HCT116 (cell line): ENCODE data around the gene NONO. TPM values are rescaled to one million over a fixed set of nuclear protein-coding genes. Genes with fewer than 3 reads are reported as not detected.

Experiments used
- ATAC-seq: fragments of 200-7000 bp; cut with Tn5 transposase; 2 replicates; pipeline ENCODE4 v1.9.1; 2020; ENCODE audit warnings: mild to moderate bottlenecking, moderate library complexity
- BruUV-seq: library from RNA; stranded (reverse); fragments of 400-500 nt; replicated peaks from 2 replicates; lab custom pipeline; 2021; lab: Mats Ljungman, UMichigan
- CTCF ChIA-PET: fragments of 300-600 bp; sonication (Branson Sonifier 250); formaldehyde crosslinking; loops from one replicate; lab custom pipeline; 2021; ENCODE audit warnings: antibody characterized with exemption; lab: Charles Lee
- POLR2A ChIA-PET: fragments of 300-600, 350-600 bp; sonication (Branson Sonifier 250); formaldehyde crosslinking; loops from one replicate; lab custom pipeline; 2021; ENCODE audit warnings: antibody characterized with exemption; lab: Charles Lee
- RAD21 ChIA-PET, 2 experiments: fragments of 300-600 bp; sonication (Branson Sonifier 250); formaldehyde crosslinking; loops; one replicate each; lab custom pipeline; 2023; ENCODE audit warnings: low total read pairs in 2 of 2; ENCODE audit not compliant: uncharacterized antibody in 2 of 2, unreplicated experiment in 2 of 2, low non-redundant PET in 1 of 2; lab: Charles Lee
- DNase-seq: peaks from one replicate; pipeline ENCODE4 v3.0.0-alpha.2; 2010; ENCODE audit warnings: low read depth, low spot score
- H2AFZ ChIP-seq: fragments of 200-600 bp; shearing (Covaris generic), sonication (generic); 2 replicates; pipeline ENCODE4 v1.6.1; 2017; ENCODE audit warnings: low read depth, mixed run types, mixed read lengths, antibody characterized with exemption, low read length; ENCODE audit not compliant: poor library complexity, severe bottlenecking
- H3K27ac ChIP-seq: 2 replicates; pipeline ENCODE4 v1.5.1; 2012; ENCODE audit warnings: low read depth, low read length
- H3K27me3 ChIP-seq: fragments of 200-600 bp; sonication (generic); 2 replicates; pipeline ENCODE4 v1.6.1; 2016; ENCODE audit warnings: mixed run types, low read length, mixed read lengths; ENCODE audit not compliant: insufficient read depth
- H3K36me3 ChIP-seq, 2 experiments: fragments of 200-500 bp in 1 of 2; fragments of 200-600 bp in 1 of 2; sonication (Bioruptor generic) in 1 of 2; sonication (generic) in 1 of 2; 2 replicates each; pipeline versions ENCODE4 v1.5.1 to v1.6.1; 2014 to 2016; ENCODE audit warnings: low read length in 2 of 2, inconsistent platforms in 1 of 2, mixed read lengths in 1 of 2, mixed run types in 1 of 2; ENCODE audit not compliant: insufficient read depth in 2 of 2, control insufficient read depth in 1 of 2
- H3K4me1 ChIP-seq, 2 experiments: fragments of 200-600 bp in 1 of 2; sonication (generic) in 1 of 2; 2 replicates each; pipeline versions ENCODE4 v1.5.1 to v1.6.1; 2012 to 2017; ENCODE audit warnings: low read length in 2 of 2, inconsistent platforms in 1 of 2, mild to moderate bottlenecking in 1 of 2, mixed read lengths in 1 of 2, mixed run types in 1 of 2, moderate library complexity in 1 of 2; ENCODE audit not compliant: insufficient read depth in 2 of 2, control insufficient read depth in 1 of 2
- H3K4me2 ChIP-seq: fragments of 200-600 bp; sonication (generic); 2 replicates; pipeline ENCODE4 v1.6.1; 2017; ENCODE audit warnings: mixed run types, low read length, mixed read lengths
- H3K4me3 ChIP-seq, 2 experiments: fragments of 200-600 bp in 1 of 2; sonication (generic) in 1 of 2; replicated peaks in 1 of 2; 2 replicates each; pipeline ENCODE4 v1.5.1; 2011 to 2016; ENCODE audit warnings: low read length in 2 of 2, control low read depth in 1 of 2, low read depth in 1 of 2, mild to moderate bottlenecking in 1 of 2, mixed read lengths in 1 of 2, mixed run types in 1 of 2
- H3K79me2 ChIP-seq: fragments of 200-600 bp; sonication (generic); 2 replicates; pipeline ENCODE4 v1.6.1; 2017; ENCODE audit warnings: mild to moderate bottlenecking, mixed run types, low read length, moderate library complexity, mixed read lengths; ENCODE audit not compliant: insufficient read depth
- H3K9ac ChIP-seq: fragments of 200-600 bp; sonication (generic); 2 replicates; pipeline ENCODE4 v1.6.1; 2016; ENCODE audit warnings: low read length, mixed read lengths
- H3K9me2 ChIP-seq: fragments of 200-600 bp; sonication (generic), shearing (Covaris generic); 2 replicates; pipeline ENCODE4 v1.6.1; 2017; ENCODE audit warnings: mixed run types, mild to moderate bottlenecking, moderate library complexity; ENCODE audit not compliant: insufficient read depth
- H3K9me3 ChIP-seq, 2 experiments: fragments of 200-500 bp in 1 of 2; fragments of 200-600 bp in 1 of 2; sonication (Bioruptor generic) in 1 of 2; sonication (generic) in 1 of 2; 2 replicates each; pipeline ENCODE4 v1.6.1; 2014 to 2017; ENCODE audit warnings: low read length in 2 of 2, mixed read lengths in 2 of 2, inconsistent platforms in 1 of 2, low read depth in 1 of 2, mild to moderate bottlenecking in 1 of 2, mixed run types in 1 of 2, moderate library complexity in 1 of 2; ENCODE audit not compliant: control insufficient read depth in 1 of 2, insufficient read depth in 1 of 2
- H4K20me1 ChIP-seq: fragments of 200-600 bp; sonication (generic), shearing (Covaris generic); 2 replicates; pipeline ENCODE4 v1.6.1; 2017; ENCODE audit warnings: mixed run types, mild to moderate bottlenecking, moderate library complexity; ENCODE audit not compliant: insufficient read depth
- CBX3 ChIP-seq: IDR thresholded peaks from 2 replicates; pipeline ENCODE4 v1.6.1; 2012; ENCODE audit warnings: low read depth
- CEBPB ChIP-seq: IDR thresholded peaks from 2 replicates; pipeline ENCODE4 v1.6.1; 2012; ENCODE audit warnings: low read depth
- EZH2phosphoT487 ChIP-seq: fragments of 200-600 bp; IDR thresholded peaks from 2 replicates; pipeline ENCODE4 v1.6.1; 2018; ENCODE audit warnings: antibody characterized with exemption, borderline replicate concordance
- FOSL1 ChIP-seq: IDR thresholded peaks from 2 replicates; pipeline ENCODE4 v1.6.1; 2012; ENCODE audit warnings: low read depth
- JUND ChIP-seq: IDR thresholded peaks from 2 replicates; pipeline ENCODE4 v1.6.1; 2012
- POLR2A ChIP-seq: IDR thresholded peaks from 2 replicates; pipeline ENCODE4 v1.7.0; 2011; ENCODE audit warnings: borderline replicate concordance; ENCODE audit not compliant: insufficient read depth, insufficient read length; ENCODE audit errors: extremely low read depth
- POLR2AphosphoS5 ChIP-seq: IDR thresholded peaks from 2 replicates; pipeline ENCODE4 v1.6.1; 2011; ENCODE audit warnings: mild to moderate bottlenecking, low read depth, low read length, moderate library complexity
- SP1 ChIP-seq: IDR thresholded peaks from 2 replicates; pipeline ENCODE4 v1.6.1; 2012; ENCODE audit warnings: low read depth
- SRF ChIP-seq: IDR thresholded peaks from 2 replicates; pipeline ENCODE4 v1.6.1; 2012; ENCODE audit warnings: low read depth
- YY1 ChIP-seq: IDR thresholded peaks from 2 replicates; pipeline ENCODE4 v1.6.1; 2011; ENCODE audit warnings: low read length, low read depth, moderate library complexity, mild to moderate bottlenecking; ENCODE audit not compliant: insufficient replicate concordance; ENCODE audit errors: extremely low read depth
- ZFX ChIP-seq: fragments of 450-650 bp; IDR thresholded peaks from 2 replicates; pipeline ENCODE4 v1.6.1; 2017
- intact Hi-C: fragments of 100-400 bp; cut with micrococcal nuclease; formaldehyde crosslinking; loops from 2 replicates; pipeline ENCODE4 v1.10.0; 2022
- total RNA-seq: library from RNA; stranded (reverse); gene quantifications from one replicate; pipeline ENCODE4 v1.2.1, GENCODE V29; 2021; ENCODE audit not compliant: unreplicated experiment
- TF ChIP-seq, protein P1 (sequence below), 3 experiments: fragments of 200-600 bp in 1 of 3; sonication (generic) in 1 of 3; IDR thresholded peaks in 2 of 3; conservative IDR thresholded peaks in 1 of 3; 2 replicates each; pipeline ENCODE4 v1.5.1; 2012 to 2017; ENCODE audit warnings: low read depth in 2 of 3, low read length in 2 of 3, antibody characterized with exemption in 1 of 3, borderline replicate concordance in 1 of 3, control low read depth in 1 of 3, mild to moderate bottlenecking in 1 of 3, mixed read lengths in 1 of 3, mixed run types in 1 of 3, moderate library complexity in 1 of 3; ENCODE audit not compliant: insufficient read depth in 1 of 3
- TF ChIP-seq, protein P2 (sequence below): IDR thresholded peaks from 2 replicates; pipeline ENCODE4 v1.6.1; 2011; ENCODE audit warnings: mild to moderate bottlenecking, low read length, moderate library complexity; ENCODE audit not compliant: insufficient replicate concordance; ENCODE audit errors: extremely low read depth
- TF ChIP-seq, protein P3 (sequence below): IDR thresholded peaks from 2 replicates; pipeline ENCODE4 v1.6.1; 2012

Gene NONO
- total RNA-seq, 1 experiment from 2014 or later = 523 TPM

DNA sequence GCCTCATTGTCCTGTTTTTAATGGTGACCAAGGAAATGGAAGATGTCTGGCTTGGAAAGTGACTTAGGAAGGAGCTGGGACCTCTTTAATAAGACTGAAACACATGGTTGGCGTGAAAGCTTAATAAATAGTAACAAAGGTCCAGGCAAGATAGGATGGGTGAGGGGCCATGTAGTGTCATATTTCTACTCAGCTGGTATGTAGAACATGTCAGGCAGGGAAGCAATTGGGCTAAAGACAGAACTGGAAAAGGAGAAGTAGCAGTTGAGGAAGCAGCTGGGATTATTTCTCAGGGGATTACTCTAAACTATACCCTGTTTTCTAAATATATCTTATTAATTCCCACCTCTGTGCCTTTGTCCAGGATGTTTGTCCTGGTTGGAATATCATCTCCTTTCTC lies 36.7 kb downstream of the NONO start:
- ATAC-seq = no peak
- DNase-seq = no peak
- ChIA-PET CTCF (no interaction called here), POLR2A (no interaction called here), RAD21 (no interaction called here)
- TF ChIP-seq SRF (no peak), YY1 (no peak), EZH2phosphoT487 (no peak), POLR2A (no peak)
- Histone ChIP-seq H3K9me3 (no peaks in the 10 kb centered on the region), H3K9ac (no peak overlapping the region), H4K20me1 (no peaks in the 10 kb centered on the region), H3K9me2 (no peaks in the 10 kb centered on the region), H3K4me3 (no peak overlapping the region), H3K36me3 (no peaks in the 10 kb centered on the region), H3K79me2 (no peaks in the 10 kb centered on the region), H2AFZ (no peak overlapping the region), H3K27me3 (no peaks in the 10 kb centered on the region), H3K4me1 (no peaks in the 10 kb centered on the region), H3K27ac (no peak overlapping the region), H3K4me2 (no peak overlapping the region)
- intact Hi-C loops = no loop called here
- no TSS peak for BruUV-seq

DNA sequence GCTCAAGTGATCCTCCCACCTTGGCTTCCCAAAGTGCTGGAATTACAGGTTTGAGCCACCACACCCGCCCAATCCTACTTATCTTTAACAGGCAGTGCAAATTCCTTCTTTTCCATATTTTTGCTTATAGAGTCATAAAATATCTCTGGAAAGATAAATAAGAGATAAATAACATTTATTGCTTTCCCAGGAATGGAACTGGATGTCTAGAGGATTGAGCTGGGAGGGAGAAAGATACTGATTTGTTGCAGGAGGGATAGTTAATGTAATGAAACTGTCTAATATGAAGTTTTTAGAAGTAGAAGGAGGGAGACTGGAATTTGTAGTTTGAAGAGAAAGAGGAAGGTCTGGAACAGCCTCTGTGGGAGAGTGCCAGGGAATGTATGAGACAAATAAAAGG lies 38.3 kb downstream of the NONO start:
- POLR2A ChIA-PET = no interaction called here
- ATAC-seq = no peak
- no peaks in the 10 kb centered on the region for H3K27me3 ChIP-seq

More for the DNA sequence above, 38.3 kb downstream of the NONO start:
- ChIA-PET CTCF (no interaction called here), RAD21 (no interaction called here)
- H3K36me3 ChIP-seq = no peaks in the 10 kb centered on the region
- H4K20me1 ChIP-seq = no peaks in the 10 kb centered on the region
- no peaks in the 10 kb centered on the region for H3K9me2 ChIP-seq
- TF ChIP-seq POLR2A (no peak), CBX3 (no peak), SP1 (no peak), FOSL1 (no peak), YY1 (no peak), JUND (no peak), CEBPB (no peak), EZH2phosphoT487 (no peak), POLR2AphosphoS5 (no peak), ZFX (no peak)
- TF ChIP-seq, protein P1, sequence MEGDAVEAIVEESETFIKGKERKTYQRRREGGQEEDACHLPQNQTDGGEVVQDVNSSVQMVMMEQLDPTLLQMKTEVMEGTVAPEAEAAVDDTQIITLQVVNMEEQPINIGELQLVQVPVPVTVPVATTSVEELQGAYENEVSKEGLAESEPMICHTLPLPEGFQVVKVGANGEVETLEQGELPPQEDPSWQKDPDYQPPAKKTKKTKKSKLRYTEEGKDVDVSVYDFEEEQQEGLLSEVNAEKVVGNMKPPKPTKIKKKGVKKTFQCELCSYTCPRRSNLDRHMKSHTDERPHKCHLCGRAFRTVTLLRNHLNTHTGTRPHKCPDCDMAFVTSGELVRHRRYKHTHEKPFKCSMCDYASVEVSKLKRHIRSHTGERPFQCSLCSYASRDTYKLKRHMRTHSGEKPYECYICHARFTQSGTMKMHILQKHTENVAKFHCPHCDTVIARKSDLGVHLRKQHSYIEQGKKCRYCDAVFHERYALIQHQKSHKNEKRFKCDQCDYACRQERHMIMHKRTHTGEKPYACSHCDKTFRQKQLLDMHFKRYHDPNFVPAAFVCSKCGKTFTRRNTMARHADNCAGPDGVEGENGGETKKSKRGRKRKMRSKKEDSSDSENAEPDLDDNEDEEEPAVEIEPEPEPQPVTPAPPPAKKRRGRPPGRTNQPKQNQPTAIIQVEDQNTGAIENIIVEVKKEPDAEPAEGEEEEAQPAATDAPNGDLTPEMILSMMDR (IDR thresholded peaks at IDR 0.05 in 2 of 3, conservative IDR thresholded peaks at IDR 0.05 in 1 of 3; ENCODE audit: borderline replicate concordance in 1 of 3, insufficient read depth in 1 of 3, low read depth in 2 of 3, low read length in 2 of 3) = no peak
- TF ChIP-seq, protein P2, sequence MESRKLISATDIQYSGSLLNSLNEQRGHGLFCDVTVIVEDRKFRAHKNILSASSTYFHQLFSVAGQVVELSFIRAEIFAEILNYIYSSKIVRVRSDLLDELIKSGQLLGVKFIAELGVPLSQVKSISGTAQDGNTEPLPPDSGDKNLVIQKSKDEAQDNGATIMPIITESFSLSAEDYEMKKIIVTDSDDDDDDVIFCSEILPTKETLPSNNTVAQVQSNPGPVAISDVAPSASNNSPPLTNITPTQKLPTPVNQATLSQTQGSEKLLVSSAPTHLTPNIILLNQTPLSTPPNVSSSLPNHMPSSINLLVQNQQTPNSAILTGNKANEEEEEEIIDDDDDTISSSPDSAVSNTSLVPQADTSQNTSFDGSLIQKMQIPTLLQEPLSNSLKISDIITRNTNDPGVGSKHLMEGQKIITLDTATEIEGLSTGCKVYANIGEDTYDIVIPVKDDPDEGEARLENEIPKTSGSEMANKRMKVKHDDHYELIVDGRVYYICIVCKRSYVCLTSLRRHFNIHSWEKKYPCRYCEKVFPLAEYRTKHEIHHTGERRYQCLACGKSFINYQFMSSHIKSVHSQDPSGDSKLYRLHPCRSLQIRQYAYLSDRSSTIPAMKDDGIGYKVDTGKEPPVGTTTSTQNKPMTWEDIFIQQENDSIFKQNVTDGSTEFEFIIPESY = no peak
- TF ChIP-seq, protein P3, sequence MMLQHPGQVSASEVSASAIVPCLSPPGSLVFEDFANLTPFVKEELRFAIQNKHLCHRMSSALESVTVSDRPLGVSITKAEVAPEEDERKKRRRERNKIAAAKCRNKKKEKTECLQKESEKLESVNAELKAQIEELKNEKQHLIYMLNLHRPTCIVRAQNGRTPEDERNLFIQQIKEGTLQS = no peak
- H3K79me2 ChIP-seq = no peaks in the 10 kb centered on the region
- BruUV-seq = no TSS peak
- no peak overlapping the region for H3K4me3 ChIP-seq
- intact Hi-C loops = no loop called here
- no peaks in the 10 kb centered on the region for H3K4me1 ChIP-seq
- H2AFZ ChIP-seq = no peak overlapping the region
- H3K9ac ChIP-seq = no peak overlapping the region
- no peak overlapping the region for H3K27ac ChIP-seq
- H3K9me3 ChIP-seq = no peaks in the 10 kb centered on the region
- DNase-seq = no peak
- H3K4me2 ChIP-seq = no peak overlapping the region
